AG10803 (cell line): ENCODE data around the gene XPNPEP2.
"Not testable (repeated sequence)": the region's sequence is repeated elsewhere in the genome, so short reads cannot be mapped to it uniquely, and the experiment has no call there.

Experiments
- DNase-seq: peaks from one replicate; pipeline ENCODE4 v3.0.0; 2010; ENCODE audit warnings: low read depth
- H3K4me3 ChIP-seq: 2 replicates; pipeline ENCODE4 v1.5.1; 2011; ENCODE audit warnings: mild to moderate bottlenecking, low read length, control low read depth
- TF ChIP-seq, protein P1 (sequence below): conservative IDR thresholded peaks from 2 replicates; pipeline ENCODE4 v1.5.1; 2011; ENCODE audit warnings: mild to moderate bottlenecking, low read length, control low read depth, inconsistent platforms

Gene XPNPEP2

DNA sequence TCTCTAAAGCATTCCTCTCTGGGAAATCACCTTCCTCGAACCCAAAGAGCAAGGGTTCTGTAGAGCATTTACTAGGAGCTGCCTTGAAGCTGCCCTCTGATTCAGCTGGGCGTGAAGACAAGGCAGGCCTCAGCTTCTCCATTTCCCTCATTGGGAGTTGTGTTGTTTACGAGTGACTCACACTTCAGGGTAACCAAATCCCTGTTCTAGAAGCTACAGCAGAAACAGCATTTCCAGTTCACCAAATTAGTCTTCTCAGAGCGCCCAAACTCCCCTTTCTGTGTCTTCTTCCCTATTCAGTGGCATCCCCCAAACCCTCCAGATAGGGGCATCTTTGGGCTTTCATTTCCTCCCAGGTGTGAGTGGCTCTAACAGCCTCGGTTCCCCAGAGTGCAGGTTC lies 863 bp upstream of the XPNPEP2 start:
- peak; percentile 42 for DNase-seq
- H3K4me3 ChIP-seq: no peak overlapping the region
- TF ChIP-seq, protein P1, sequence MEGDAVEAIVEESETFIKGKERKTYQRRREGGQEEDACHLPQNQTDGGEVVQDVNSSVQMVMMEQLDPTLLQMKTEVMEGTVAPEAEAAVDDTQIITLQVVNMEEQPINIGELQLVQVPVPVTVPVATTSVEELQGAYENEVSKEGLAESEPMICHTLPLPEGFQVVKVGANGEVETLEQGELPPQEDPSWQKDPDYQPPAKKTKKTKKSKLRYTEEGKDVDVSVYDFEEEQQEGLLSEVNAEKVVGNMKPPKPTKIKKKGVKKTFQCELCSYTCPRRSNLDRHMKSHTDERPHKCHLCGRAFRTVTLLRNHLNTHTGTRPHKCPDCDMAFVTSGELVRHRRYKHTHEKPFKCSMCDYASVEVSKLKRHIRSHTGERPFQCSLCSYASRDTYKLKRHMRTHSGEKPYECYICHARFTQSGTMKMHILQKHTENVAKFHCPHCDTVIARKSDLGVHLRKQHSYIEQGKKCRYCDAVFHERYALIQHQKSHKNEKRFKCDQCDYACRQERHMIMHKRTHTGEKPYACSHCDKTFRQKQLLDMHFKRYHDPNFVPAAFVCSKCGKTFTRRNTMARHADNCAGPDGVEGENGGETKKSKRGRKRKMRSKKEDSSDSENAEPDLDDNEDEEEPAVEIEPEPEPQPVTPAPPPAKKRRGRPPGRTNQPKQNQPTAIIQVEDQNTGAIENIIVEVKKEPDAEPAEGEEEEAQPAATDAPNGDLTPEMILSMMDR: no peak

DNA sequence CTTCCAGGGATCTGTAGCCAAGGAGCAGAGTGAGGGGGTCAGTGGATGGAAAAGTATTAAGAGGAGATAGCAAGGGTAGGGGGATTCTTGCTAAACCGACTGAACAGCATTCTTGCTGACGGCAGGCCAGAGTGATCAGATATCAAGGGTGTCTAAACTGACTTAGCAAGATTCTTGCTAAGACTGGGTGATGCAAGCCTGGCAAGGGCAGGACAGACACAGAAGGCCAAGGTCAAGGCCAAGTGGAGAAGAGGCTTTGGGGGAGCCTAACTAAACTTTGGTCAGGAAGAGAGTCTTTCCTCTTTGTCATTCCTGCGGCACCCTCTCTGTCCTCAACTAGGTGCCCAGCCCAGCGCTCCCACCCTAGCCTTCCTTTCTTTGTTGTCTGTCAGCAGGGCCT lies 799 bp downstream of the XPNPEP2 start:
- TF ChIP-seq, protein P1: no peak
- no peak overlapping the region for H3K4me3 ChIP-seq
- no peak for DNase-seq

DNA sequence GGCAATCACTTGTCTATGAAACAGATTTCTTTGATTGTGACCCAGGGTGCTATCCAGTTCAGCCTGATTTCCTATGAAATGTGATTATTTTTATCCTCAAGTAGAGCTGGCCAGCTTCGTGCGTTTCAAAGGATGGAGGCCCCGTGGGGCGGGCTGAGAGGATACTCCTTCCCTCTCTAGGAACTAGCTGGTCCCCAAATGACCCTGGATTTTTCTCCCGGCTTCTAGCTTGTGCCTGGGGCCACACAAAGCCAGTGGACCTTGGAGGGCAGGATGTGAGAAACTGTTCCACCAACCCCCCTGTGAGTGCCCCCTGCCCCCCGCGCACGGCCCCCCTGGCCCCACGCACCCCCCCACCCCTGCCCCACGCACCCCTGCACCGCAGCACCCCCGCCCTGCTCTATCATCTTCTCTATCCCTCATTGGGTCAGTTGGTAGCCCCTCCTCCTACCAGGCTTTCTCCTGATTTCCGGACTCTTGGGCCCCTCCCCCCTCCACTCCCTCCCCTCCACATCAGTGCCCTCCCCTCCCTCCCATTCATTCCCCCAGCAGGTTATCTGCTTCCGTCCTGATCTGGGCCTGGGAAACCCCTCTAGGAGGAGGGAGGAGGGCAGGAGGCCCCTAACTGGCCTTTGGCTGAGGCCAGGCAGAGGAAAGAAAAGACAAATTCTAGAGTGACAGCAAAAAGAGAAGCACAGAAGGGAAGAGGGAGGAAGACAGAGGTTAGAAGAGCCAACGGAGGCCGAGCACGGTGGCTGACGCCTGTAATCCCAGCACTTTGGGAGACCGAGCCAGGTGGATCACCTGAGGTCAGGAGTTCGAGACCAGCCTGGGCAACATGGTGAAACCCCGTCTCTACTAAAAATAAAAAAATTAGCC lies 3.3 kb downstream of the XPNPEP2 start:
- TF ChIP-seq, protein P1: no peak
- no peak for DNase-seq
- no peak overlapping the region for H3K4me3 ChIP-seq

DNA sequence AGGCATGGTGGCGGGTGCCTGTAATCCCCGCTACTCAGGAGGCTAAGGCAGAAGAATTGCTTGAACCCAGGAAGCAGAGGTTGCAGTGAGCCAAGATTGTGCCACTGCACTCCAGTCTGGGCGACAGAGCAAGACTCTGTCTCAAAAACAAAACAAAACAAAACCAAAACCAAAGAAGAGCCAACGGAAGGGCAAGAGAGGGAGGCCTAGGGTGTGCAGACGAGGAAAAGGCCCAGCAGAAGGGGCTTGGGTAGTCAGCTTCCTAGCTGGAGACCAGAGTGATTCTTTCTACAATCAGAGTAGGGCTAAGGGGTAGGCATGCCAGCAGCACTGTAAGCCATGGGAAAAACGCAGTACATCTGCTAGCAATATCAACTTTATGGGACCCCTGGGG lies 4.0 kb downstream of the XPNPEP2 start:
- H3K4me3 ChIP-seq, DNase-seq: not testable (repeated sequence)

DNA sequence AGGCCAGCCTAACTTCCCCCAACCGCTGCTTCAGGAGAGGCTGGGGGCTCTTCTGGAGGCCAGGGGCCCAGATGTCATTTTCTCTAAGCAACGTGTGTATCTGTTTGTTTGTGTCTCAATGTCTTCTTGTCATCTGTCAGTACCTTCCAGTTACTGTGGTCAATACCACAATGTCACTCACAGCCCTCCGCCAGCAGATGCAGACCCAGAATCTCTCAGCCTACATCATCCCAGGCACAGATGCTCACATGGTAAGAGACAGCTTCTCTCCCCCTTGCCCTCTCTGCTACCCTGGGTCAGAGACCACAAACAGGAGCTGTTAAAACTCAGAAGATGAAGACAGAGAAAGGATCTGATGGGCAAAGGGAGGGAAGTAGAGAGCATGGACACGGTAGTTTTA lies 5.0 kb downstream of the XPNPEP2 start:
- TF ChIP-seq, protein P1: no peak
- no peak overlapping the region for H3K4me3 ChIP-seq
- no peak for DNase-seq

DNA sequence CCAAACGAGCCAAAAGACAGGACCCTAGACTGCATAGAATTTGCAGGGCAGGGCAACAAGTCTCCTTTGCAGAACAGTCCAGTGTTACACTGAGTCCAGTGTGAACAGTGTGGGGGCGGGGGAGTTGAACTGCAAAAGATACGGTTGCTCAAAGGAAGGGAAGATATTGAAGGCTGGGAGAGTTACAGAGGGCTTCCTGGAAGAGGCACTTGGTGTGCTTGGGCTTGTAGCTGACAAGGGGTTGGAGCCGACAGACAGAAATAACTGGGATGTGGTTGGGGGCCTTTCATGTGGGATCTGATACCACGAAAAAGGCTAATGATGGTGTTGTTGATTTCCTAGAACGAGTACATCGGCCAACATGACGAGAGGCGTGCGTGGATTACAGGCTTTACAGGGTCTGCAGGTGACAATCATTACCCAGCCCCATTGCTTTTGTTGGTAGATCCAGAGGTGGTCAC lies 6.1 kb downstream of the XPNPEP2 start:
- no peak for DNase-seq
- no peak overlapping the region for H3K4me3 ChIP-seq
- TF ChIP-seq, protein P1: no peak

DNA sequence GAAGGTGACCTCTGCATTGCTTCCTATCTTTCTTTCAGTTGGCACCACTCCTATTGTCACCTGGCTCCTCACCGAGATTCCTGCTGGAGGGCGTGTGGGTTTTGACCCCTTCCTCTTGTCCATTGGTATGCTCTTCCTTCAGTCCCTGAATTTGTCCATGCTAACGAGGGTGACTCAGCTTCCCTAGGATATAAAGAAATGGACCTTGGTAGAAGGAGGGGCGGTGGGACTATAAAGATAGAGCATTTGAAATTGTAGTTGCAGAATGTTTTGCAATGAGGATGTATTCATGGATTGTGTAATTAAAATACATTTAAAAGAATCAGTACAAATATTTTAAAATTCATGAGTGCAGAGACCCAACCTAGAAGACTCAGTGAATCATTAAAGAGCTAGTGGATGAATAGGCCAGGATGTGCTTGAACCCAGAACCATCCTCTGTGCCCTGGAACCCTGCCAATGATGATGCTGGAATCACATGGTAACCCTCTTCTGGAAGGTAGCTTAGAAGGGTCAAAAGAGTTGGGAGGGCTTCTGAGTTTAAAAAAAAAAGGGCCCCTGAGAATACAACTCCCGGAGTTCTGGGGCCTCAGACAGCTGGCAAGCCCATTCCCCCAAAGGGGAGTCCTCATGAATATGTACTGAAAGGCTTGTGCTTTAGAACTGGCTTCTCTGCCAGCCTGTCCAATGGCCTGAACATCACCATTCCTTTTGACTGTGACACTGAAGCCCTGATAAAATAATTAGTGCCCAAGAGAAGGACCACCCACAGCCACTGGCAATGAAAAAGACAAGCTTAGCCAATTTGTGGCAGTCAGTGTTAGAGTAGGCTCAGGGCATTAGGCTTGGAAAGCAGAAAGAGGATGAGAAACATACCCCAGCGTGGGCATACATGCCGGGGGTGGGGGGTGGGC lies 8.0 kb downstream of the XPNPEP2 start:
- no peak overlapping the region for H3K4me3 ChIP-seq
- TF ChIP-seq, protein P1: no peak
- peak; percentile 4 for DNase-seq
